ENCODE data around the gene LRRC59. TPM values are rescaled to one million over a fixed set of nuclear protein-coding genes. Genes with fewer than 3 reads are reported as not detected.
A peak's percentile ranks its signal among the peaks of the same experiment; 100 is the strongest.

LRRC59 gene
- total and polyA plus RNA-seq, 7 donors: 32.4 to 116 (median 38.8) TPM

- Histone ChIP-seq H3K9me3 (no peaks in the 10 kb centered on the region), H3K27me3 (no peaks in the 10 kb centered on the region), H3K36me3 (peaks cover 27 to 78% (median 41%) of the 10 kb centered on the region in 4 donors), H3K27ac (no peak overlapping the region), H3K4me3 (no peak overlapping the region), H3K4me1 (peaks cover 0 to 15% (median 11%) of the 10 kb centered on the region in 4 donors)
- no peak for TF ChIP-seq POLR2A (IDR thresholded peaks at IDR 0.05)
- peak; percentile 64 for DNase-seq
- intact Hi-C loops (cut with DNase I): no loop called here
- WGBS, 2 donors: 94 to 97% methylated on average over 12 of the region's 12 CpGs
These were observed 40.9 kb downstream of the LRRC59 start for GRCh38 chr17:50356418-50356817.

- peaks cover 0 to 17% (median 11%) of the 10 kb centered on the region in 4 donors for H3K4me1 ChIP-seq
- H3K27me3 ChIP-seq: no peaks in the 10 kb centered on the region
- peak; percentile 62 for DNase-seq
- intact Hi-C loops (cut with DNase I): no loop called here
- no peak overlapping the region for H3K4me3 ChIP-seq
- H3K36me3 ChIP-seq: peaks cover 27 to 74% (median 41%) of the 10 kb centered on the region in 4 donors
- 92 to 93% methylated on average over 20 of the region's 20 CpGs for WGBS, 2 donors
- no peak overlapping the region for H3K27ac ChIP-seq
- TF ChIP-seq POLR2A (IDR thresholded peaks at IDR 0.05) (no peak), POLR2AphosphoS5 (IDR thresholded peaks at IDR 0.05) (no peak), EP300 (IDR thresholded peaks at IDR 0.05) (no peak)
- TF ChIP-seq, protein P1, sequence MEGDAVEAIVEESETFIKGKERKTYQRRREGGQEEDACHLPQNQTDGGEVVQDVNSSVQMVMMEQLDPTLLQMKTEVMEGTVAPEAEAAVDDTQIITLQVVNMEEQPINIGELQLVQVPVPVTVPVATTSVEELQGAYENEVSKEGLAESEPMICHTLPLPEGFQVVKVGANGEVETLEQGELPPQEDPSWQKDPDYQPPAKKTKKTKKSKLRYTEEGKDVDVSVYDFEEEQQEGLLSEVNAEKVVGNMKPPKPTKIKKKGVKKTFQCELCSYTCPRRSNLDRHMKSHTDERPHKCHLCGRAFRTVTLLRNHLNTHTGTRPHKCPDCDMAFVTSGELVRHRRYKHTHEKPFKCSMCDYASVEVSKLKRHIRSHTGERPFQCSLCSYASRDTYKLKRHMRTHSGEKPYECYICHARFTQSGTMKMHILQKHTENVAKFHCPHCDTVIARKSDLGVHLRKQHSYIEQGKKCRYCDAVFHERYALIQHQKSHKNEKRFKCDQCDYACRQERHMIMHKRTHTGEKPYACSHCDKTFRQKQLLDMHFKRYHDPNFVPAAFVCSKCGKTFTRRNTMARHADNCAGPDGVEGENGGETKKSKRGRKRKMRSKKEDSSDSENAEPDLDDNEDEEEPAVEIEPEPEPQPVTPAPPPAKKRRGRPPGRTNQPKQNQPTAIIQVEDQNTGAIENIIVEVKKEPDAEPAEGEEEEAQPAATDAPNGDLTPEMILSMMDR (IDR thresholded peaks at IDR 0.05): no peak
- no peaks in the 10 kb centered on the region for H3K9me3 ChIP-seq
These were observed 41.5 kb downstream of the LRRC59 start for GRCh38 chr17:50355701-50356341.

- Histone ChIP-seq H3K36me3 (peaks cover 27 to 69% (median 41%) of the 10 kb centered on the region in 4 donors), H3K4me1 (peaks cover 0 to 17% (median 11%) of the 10 kb centered on the region in 4 donors), H3K27me3 (no peaks in the 10 kb centered on the region), H3K27ac (no peak overlapping the region), H3K4me3 (no peak overlapping the region), H3K9me3 (no peaks in the 10 kb centered on the region)
- WGBS, 2 donors: 88 to 90% methylated on average over 4 of the region's 4 CpGs
- TF ChIP-seq EP300 (IDR thresholded peaks at IDR 0.05) (no peak), POLR2A (IDR thresholded peaks at IDR 0.05) (no peak), POLR2AphosphoS5 (IDR thresholded peaks at IDR 0.05) (no peak)
- TF ChIP-seq, protein P1 (IDR thresholded peaks at IDR 0.05): no peak
- DNase-seq: peak; percentile 49
- intact Hi-C loops (cut with DNase I): no loop called here
These were observed 42.0 kb downstream of the LRRC59 start for GRCh38 chr17:50355336-50355700.

DNA sequence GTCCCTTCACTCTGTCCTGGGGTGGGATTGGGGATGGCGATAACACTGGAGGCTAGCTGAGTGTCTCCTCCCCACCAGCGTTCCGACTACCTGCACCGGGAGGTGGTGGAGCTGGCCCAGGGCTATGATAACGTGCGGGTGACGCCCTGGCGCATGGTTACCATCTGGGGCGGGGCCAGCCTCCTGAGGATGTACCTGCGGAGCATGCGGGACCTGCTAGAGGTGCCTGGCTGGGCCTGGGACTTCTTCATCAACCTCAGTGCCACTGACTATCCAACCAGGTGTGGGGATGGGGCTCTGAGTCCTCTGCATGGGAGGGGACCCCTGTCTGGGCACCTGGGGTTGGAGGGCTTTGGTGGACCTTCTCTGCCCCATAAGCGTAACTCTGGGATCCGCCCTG is 42.5 kb downstream of the LRRC59 start:
- intact Hi-C loops (cut with DNase I): no loop called here
- no peaks in the 10 kb centered on the region for H3K9me3 ChIP-seq
- H3K4me1 ChIP-seq: peaks cover 0 to 17% (median 11%) of the 10 kb centered on the region in 4 donors
- TF ChIP-seq POLR2A (IDR thresholded peaks at IDR 0.05) (no peak), POLR2AphosphoS5 (IDR thresholded peaks at IDR 0.05) (no peak), EP300 (IDR thresholded peaks at IDR 0.05) (no peak)
- TF ChIP-seq, protein P1 (IDR thresholded peaks at IDR 0.05): no peak
- DNase-seq: peak; percentile 55
- no peak overlapping the region for H3K27ac ChIP-seq
- H3K4me3 ChIP-seq: no peak overlapping the region
- H3K27me3 ChIP-seq: no peaks in the 10 kb centered on the region
- WGBS, 2 donors: 86 to 94% methylated on average over 13 of the region's 13 CpGs
- peaks cover 27 to 65% (median 41%) of the 10 kb centered on the region in 4 donors for H3K36me3 ChIP-seq

GRCh38 chr17:50354198-50354597 is 43.1 kb downstream of the LRRC59 start:
- TF ChIP-seq POLR2A (IDR thresholded peaks at IDR 0.05) (no peak), EP300 (IDR thresholded peaks at IDR 0.05) (no peak), POLR2AphosphoS5 (IDR thresholded peaks at IDR 0.05) (no peak)
- TF ChIP-seq, protein P1 (IDR thresholded peaks at IDR 0.05): no peak
- no peaks in the 10 kb centered on the region for H3K27me3 ChIP-seq
- H3K9me3 ChIP-seq: no peaks in the 10 kb centered on the region
- H3K36me3 ChIP-seq: peaks cover 24 to 59% (median 40%) of the 10 kb centered on the region in 4 donors
- H3K4me3 ChIP-seq: no peak overlapping the region
- DNase-seq: peak; percentile 54
- intact Hi-C loops (cut with DNase I): no loop called here
- H3K4me1 ChIP-seq: peaks cover 0 to 17% (median 11%) of the 10 kb centered on the region in 4 donors
- 94 to 95% methylated on average over 15 of the region's 15 CpGs for WGBS, 2 donors
- no peak overlapping the region for H3K27ac ChIP-seq

Data from sigmoid colon (tissue), 7 donors.